GM18520 (cell line): ENCODE measurements around the gene MRPL23.

Source experiments
- ATAC-seq: cut with Tn5 transposase; IDR thresholded peaks from one replicate; pipeline ENCODE4 v1.9.1; 2021; ENCODE audit not compliant: unreplicated experiment

MRPL23 gene

GRCh38 chr11:1952806-1953482 is 5.8 kb downstream of the MRPL23 start:
- no peak for ATAC-seq

- no peak for ATAC-seq
Observed at GRCh38 chr11:1953489-1954266, 6.5 kb downstream of the MRPL23 start.

DNA sequence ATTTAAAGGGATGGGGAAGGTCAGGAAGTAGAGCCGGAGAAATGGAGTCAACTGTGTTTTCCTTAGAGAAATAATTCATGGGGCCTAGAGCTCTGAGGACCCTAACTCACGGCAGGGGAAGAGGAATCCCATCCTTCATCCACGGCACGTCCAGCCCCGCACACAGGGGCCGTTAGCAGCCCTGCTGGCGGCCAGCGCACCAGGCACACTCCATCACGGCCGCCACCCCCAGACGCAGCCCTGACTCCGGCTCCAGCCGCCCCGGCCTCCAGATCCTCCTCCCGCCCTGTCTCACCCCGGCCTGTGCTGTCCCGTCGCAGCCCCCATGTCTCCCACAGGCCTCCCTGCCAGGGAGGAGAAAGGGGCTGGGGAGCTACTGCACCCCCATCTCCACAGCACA is 11.2 kb downstream of the MRPL23 start:
- no peak for ATAC-seq

GRCh38 chr11:1959786-1960185 is 12.7 kb downstream of the MRPL23 start:
- ATAC-seq: no peak

GRCh38 chr11:1963864-1964263 is 16.7 kb downstream of the MRPL23 start:
- no peak for ATAC-seq

DNA sequence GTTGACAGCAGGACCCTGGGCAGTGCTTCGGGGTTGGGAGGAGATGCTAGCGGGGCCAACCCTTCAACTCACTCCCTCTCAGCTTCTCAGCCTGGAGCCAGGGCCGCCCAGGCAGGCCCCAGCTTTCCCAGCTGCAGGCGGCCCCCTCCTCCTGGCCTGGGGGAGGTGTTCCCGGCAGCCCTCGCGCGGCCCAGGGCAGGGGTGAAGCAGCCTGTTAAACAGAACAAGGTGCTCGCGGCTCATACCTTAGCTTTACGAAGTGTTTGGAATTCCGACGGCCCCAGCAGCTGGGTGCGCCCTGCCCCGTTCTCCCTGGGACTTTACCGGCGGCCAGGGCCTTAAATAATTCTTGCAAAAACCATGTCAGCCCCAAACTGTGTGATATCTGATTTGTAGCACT is 17.2 kb downstream of the MRPL23 start:
- no peak for ATAC-seq

DNA sequence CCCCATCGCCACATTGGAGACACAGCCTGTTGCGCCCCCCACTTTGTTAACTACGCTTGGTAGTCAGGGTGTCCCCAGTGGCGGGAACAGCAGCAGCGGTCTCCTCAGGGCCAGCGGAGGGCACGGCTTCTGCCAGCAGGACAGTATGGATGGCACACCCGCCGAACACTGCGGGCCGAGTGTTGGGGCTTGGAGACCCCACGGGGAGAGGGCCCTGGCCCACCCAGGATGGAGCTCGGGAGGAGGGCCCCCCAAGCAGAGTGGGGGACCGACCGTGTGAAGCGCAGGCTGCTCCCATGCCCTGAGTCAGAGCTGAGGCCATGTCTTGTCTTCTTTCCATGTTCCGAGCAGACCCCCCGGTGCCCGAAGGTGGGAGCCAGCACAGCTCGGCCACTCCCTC is 17.8 kb downstream of the MRPL23 start:
- no peak for ATAC-seq

GRCh38 chr11:1966531-1966930 is 19.4 kb downstream of the MRPL23 start:
- no peak for ATAC-seq

DNA sequence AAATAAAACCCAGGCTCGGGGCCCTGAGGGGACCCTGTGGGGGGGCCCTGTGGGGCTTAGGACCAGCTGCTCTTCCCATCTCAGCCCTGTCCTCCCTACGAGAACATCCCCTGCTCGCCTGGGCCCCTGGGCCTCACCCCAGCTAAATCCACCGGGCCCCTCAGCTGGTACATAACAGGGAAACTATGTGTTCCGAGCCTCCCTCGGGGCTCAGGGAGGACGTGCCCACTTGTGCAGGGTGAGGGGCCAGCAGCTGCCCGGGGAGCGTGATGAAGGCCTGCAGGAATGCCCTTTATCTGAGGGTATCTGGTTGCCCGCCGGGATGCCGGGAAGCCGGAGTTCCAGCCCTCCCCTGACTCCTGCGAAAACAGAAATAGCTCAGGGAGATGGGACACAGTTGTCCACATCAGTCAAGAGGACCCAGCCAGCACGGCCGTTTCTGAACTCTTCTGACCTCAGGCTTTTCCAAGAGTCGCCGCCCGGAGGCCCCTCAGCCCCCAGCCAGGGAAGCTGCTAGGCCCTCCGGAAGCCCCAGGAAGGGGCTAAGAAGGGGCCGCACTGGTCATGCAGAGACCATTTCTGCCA is 20.6 kb downstream of the MRPL23 start:
- ATAC-seq: no peak

DNA sequence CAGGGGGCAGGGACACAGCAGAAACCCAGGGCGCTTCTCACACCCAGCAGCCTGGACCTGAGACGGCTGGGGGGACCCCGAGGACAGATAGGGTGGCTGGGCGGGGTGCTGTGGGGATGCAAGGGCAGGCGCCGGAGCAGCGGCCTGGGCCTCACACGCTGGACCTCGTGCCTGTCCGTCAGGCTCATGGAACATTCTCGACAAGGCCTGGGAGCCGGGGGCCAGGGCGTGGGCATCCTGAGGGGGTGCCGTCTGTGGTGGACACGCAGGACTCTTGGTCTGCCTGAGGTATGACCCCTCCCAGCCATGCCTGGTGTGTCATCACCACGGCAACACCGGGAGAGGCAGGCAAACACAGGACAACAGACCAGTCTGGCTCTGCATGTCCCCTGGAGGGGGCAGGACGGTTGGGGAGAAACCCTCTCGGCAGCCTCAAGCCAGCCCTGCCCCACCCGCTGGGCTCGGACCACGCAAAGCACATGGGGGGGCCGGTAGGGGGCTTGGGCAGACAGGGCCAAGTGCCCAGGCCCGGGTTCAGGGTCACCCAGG is 21.4 kb downstream of the MRPL23 start:
- ATAC-seq: no peak

DNA sequence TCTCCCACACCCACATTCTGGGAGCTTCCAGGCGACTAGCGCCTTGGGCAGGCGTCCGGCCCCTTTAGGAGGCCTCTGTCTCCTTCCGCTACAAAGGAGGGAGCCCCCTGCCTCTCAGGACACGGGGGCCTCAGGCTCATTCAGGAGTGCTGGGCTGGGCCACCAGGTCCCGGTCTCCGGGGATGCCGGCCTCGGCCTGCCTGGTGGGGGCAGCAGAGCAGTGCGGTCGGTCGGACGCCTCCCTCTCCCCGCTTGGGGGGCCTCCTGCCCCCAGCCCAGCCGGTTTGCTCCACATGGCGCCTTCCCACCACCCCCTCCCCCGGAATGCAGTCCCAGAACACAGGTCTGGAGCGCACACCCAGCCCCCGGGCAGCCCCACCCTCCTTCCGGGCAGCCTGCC is 21.9 kb downstream of the MRPL23 start:
- ATAC-seq: no peak

- ATAC-seq: no peak
Observed at GRCh38 chr11:1969776-1970175, 22.6 kb downstream of the MRPL23 start.

DNA sequence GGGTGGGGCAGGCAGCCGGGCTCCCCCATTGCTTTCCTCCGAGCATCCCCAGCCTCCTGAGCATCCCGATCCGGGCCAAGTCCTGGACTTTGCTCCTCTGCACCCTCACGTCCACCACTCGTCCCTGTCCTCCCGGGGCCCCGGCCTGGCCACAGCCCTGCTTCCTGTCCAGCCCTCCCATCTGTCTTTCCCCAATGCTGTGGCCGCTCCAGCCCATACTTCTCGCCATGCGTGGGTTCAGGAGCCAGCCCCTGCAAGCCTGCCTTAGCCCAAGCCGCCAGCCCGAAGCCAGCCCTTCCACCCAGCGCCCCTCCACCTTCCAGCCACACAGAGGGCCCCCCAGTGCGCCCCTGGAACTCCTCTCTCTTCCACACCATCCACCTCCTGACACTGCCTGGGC is 23.8 kb downstream of the MRPL23 start:
- no peak for ATAC-seq

- no peak for ATAC-seq
Observed at GRCh38 chr11:1975185-1975584, 28.1 kb downstream of the MRPL23 start.

- ATAC-seq: no peak
Observed at GRCh38 chr11:1978720-1979473, 31.8 kb downstream of the MRPL23 start.

- no peak for ATAC-seq
Observed at GRCh38 chr11:1979607-1980006, 32.5 kb downstream of the MRPL23 start.

GRCh38 chr11:1982873-1983600 is 35.9 kb downstream of the MRPL23 start:
- ATAC-seq: no peak

GRCh38 chr11:1983601-1983961 is 36.4 kb downstream of the MRPL23 start:
- ATAC-seq: no peak

GRCh38 chr11:1987024-1987423 is 39.9 kb downstream of the MRPL23 start:
- no peak for ATAC-seq

DNA sequence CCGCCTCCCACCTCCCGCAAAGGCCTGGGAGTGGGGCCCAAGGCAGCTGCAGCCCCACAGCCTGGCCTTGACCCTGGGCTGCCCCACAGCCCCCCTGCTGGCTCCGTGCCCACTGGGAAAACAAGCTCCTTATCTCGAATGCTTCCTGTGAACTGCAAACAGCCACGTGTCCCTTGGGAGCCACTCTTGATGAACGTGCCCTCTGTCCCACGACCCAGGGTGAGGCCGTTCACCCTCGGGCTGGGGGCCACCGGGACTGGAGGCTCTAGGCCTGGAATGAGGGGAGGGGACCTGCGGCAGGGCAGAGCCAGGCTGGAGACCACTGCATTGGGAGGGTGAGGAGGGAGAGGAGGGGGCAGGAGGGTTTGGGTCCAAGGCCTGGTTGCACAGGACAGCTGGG is 41.0 kb downstream of the MRPL23 start:
- ATAC-seq: no peak
